ENCODE measurements around the gene ATG2B.

- TF ChIP-seq POLR2A (IDR thresholded peaks at IDR 0.05; ENCODE audit: low read depth, low read length) (no peak), RAD21 (IDR thresholded peaks at IDR 0.05; ENCODE audit: insufficient read depth, low read depth, low read length) (no peak), MXI1 (IDR thresholded peaks at IDR 0.05; ENCODE audit: low read depth, low read length) (no peak), USF1 (IDR thresholded peaks at IDR 0.05; ENCODE audit: borderline replicate concordance, extremely low read length, insufficient read depth, low read depth, low read length) (no peak), HDGF (IDR thresholded peaks at IDR 0.05) (no peak), CHD1 (IDR thresholded peaks at IDR 0.05; ENCODE audit: low read depth, low read length) (no peak), ATF7 (IDR thresholded peaks at IDR 0.05; ENCODE audit: low read depth) (no peak)
Measured at GRCh38 chr14:96357216-96357615, 5.9 kb downstream of the ATG2B start.
